ENCODE measurements around the gene UBE2F.

- no peak for TF ChIP-seq CTCF (IDR thresholded peaks at IDR 0.05)
- no peak for TF ChIP-seq POLR2A (IDR thresholded peaks at IDR 0.05)
Measured at GRCh38 chr2:237956402-237956736, 10.4 kb upstream of the UBE2F start.

All from breast epithelium (tissue), 3 donors.